Skeletal muscle cell (primary cell): Measurements from ENCODE around the gene CYP4F12.

Experiments
- DNase-seq: peaks from one replicate; pipeline ENCODE4 v3.0.0-alpha.2; 2010; ENCODE audit warnings: low read depth
- H3K4me3 ChIP-seq: 2 replicates; pipeline ENCODE4 v1.5.1; 2011; ENCODE audit warnings: low read depth, mild to moderate bottlenecking, control low read depth, low read length, moderate library complexity

The CYP4F12 gene

DNA sequence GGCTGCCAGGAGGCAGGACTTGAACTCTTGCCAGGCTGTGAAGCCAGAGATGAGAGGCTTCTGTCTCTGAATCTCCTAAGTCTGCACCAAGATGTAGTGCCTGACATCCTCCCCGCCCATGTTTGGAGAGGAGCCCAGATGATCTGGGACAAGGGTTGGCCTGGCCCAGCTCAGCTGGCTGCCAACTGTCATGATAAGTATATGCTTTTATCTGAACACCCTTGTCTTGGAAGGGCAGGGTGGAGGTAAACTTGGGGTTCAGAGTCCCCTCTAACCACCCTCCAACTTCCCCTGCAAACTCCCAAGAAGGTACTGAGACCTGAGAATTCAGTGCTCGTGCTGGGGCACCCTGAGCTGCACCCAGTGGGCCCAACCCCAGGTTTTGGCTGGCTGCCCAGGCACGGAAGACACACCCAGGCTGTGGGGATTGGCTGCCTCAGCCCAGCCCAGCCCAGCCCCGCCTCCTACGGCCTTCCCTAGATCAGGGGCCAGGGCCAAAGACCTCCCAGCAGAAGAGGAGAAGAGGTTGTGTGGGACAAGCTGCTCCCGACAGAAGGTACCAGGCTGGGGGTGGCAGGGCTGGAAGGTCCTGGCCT lies at the start of gene CYP4F12:
TSS of gene CYP4F12 (plus strand) at position 508 of the 596 bp plus-strand sequence. CDS start 443 bp downstream, outside the sequence.
- no peak within 1 kb of the TSS for H3K4me3 ChIP-seq
- DNase-seq = no peak

DNA sequence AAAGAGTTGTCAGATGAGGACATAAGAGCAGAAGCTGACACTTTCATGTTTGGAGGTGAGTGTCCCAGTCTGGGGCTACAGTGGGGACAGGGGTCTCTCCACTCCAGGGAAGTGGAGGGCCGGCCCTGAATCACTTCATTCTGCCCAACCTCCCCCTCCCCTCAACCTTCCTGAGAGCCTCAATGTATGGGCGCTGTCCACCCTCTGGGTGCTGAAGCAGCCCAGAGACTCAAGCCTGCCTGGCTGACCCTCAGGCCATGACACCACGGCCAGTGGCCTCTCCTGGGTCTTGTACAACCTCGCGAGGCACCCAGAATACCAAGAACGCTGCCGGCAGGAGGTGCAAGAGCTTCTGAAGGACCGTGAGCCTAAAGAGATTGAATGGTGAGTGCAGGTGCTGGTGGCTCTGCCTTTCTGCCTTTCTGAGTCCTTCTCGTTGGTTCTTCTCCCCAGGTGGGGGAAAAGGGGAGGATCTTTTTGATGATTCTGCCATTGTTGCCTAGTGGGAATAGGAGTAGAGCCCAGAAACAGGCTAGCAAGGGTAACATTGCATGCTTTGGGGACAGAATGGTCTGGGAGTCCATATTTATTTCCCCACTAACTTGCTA lies 49.1 kb upstream of the CYP4F12 start:
- H3K4me3 ChIP-seq = no peak overlapping the region
- DNase-seq = no peak

- no peak for DNase-seq
These were observed 44.5 kb upstream of the CYP4F12 start for GRCh38 chr19:15628236-15629002.

GRCh38 chr19:15629003-15629880 lies 43.6 kb upstream of the CYP4F12 start:
- no peak overlapping the region for H3K4me3 ChIP-seq

More at GRCh38 chr19:15628236-15629002, 44.5 kb upstream of the CYP4F12 start:
- no peak overlapping the region for H3K4me3 ChIP-seq

DNA sequence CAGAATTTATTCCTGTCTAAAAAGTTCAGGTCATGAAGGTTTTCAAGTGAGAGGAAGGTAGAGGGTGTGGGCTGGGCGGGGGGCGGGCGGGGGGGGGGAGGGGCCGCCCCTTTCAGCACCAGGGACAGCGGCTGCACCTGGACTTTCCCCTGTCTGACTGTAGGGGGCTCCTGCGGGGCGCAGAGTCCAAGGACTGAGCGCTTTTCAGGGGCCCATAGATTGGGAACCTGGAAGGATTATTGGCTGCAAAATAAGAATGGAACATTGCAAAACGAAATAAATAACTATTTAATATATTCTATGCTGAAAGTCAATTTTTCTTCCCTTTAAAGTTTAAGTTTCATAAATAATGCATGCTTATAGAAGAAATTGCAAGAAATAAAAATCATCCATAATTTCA lies 41.1 kb upstream of the CYP4F12 start:
- no peak overlapping the region for H3K4me3 ChIP-seq
- DNase-seq = no peak

More at GRCh38 chr19:15629003-15629880, 43.6 kb upstream of the CYP4F12 start:
- DNase-seq = no peak

DNA sequence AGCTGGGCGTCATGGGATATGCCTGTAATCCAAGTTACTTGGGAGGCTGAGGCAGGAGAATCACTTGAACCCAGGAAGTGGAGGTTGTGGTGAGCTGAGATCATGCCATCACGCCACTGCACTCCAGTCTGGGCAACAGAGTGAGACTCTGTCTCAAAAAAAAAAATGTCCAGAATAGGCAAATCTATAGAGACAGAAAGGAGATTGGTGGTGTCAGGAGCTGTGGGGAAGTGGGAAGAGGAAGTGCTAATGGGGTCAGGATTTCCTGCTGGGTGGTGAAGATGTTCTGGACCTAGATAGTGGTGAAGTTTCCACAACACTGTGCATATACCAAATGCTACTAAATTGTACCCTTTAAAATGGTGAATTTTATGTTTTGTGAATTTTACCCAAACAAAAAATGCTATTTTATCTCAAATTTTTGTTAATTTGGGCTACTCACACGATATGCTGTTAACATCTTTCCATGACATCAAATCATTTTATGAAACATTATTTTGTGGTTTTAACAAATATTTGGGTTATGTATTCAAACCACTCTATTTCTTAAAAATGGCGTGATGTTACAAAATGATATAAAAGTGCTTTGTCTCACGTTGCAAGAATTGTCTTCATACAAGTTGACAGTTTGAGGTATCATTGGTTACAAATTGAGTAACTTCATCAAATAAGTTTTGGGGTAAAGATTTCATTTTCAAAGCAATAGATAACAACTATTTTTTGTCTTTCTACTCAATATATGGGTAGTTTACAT lies 39.6 kb upstream of the CYP4F12 start:
- DNase-seq = no peak
- no peak overlapping the region for H3K4me3 ChIP-seq

DNA sequence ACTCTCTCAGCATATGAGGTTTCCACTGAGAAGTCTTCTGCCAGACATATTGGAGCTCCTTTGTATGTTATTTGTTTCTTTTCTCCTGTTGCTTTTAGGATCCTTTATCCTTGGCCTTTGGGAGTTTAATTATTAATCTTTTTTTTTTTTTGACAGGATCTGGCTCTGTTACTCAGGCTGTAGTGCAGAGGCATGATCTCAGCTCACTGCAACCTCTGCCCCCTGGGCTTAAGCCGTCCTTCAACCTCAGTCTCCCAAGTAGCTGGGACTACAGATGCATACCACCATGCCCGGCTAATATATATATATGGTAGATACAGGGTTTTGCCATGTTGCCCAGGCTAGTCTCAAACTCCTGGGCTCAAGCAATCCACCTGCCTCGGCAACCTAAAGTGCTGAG lies 38.8 kb upstream of the CYP4F12 start:
- DNase-seq = no peak
- H3K4me3 ChIP-seq = no peak overlapping the region

DNA sequence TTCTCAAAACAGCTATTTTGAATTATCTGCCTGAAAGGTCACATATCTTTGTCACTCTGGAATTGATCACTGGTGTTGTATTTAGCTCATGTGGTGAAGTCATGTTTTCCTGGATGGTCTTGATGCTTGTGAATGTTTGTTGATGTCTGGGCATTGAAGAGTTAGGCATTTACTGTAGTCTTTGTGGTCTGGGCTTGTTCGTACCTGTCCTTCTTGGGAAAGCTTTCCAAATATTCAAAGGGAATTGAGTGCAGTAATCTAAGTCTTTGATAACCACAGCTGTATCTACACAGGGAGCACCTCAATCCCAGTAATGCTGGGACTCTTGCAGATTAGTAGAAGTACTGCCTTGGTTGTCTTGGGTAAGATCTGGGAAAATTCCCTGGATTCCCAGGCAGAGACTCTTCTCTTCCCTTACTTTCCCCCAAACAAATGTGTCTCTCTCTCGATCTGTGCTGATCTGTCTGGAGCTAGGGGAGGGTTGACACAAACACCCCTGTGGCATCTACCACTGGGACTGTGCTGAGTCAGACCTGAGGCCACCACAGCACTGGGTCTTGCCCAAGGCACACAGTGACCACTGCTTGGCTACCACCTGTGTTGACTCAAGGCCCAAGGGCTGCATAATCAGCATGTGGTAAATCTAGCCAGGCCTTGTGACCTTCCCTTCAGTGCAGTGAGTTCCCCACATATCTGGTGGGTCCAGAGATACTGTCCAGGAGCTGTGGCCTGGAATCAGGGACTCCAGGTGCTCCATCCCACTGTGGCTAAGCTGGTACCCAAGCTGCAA lies 37.7 kb upstream of the CYP4F12 start:
- no peak for DNase-seq

DNA sequence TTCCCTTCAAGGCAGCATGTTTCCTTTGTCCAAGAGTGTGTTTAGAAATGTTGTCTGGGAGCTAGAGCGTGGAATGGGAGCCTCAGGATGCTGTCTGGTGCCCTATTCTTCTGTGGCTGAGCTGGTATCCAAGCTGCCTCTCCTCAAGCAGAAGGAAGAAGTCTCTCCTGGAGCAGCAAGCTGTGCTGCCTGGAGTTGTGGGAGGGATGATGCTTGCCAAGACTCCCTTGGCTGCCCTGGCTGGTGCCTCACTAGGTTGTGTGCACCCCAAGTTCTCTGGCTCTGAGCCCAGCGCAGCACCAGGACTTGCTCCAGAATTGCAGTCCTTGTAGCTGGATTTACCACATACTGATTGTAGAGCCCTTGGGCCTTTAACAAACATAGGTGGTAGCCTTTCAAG lies 36.9 kb upstream of the CYP4F12 start:
- DNase-seq = no peak
- H3K4me3 ChIP-seq = no peak overlapping the region

More for the DNA sequence above, 37.7 kb upstream of the CYP4F12 start:
- no peak overlapping the region for H3K4me3 ChIP-seq

DNA sequence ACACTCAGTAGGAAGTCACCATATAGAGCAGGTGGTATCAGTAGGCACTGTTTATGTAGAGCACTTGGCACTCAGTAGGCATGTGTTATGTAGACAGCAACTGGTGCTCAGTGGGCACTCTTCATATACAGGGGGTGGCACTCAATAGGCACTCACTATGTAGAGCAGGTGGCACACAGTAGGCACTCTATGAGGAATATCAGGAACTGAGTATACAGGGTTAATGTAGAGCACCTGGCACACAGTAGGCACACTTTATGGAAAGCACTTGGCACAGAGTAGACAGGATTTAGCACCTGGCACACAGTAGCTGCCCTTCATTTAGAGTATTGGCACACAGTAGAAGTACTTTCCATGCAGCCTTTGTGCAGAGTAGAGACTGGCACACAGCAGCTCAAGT lies 33.3 kb upstream of the CYP4F12 start:
- no peak for DNase-seq
- no peak overlapping the region for H3K4me3 ChIP-seq

GRCh38 chr19:15640294-15640903 lies 32.5 kb upstream of the CYP4F12 start, which contains the start of gene CYP4F3:
TSS of gene CYP4F3 (plus strand) at chr19:15640897. CDS start at chr19:15641416, 519 bp downstream.
- no peak for DNase-seq
- no peak within 1 kb of the TSS for H3K4me3 ChIP-seq

- no peak overlapping the region for H3K4me3 ChIP-seq
- DNase-seq = no peak
These were observed 31.8 kb upstream of the CYP4F12 start for GRCh38 chr19:15640904-15641597.

- DNase-seq = no peak
- H3K4me3 ChIP-seq = no peak overlapping the region
These were observed 30.9 kb upstream of the CYP4F12 start for GRCh38 chr19:15641901-15642491.

- H3K4me3 ChIP-seq = no peak overlapping the region
- no peak for DNase-seq
These were observed 30.1 kb upstream of the CYP4F12 start for GRCh38 chr19:15642807-15643206.

DNA sequence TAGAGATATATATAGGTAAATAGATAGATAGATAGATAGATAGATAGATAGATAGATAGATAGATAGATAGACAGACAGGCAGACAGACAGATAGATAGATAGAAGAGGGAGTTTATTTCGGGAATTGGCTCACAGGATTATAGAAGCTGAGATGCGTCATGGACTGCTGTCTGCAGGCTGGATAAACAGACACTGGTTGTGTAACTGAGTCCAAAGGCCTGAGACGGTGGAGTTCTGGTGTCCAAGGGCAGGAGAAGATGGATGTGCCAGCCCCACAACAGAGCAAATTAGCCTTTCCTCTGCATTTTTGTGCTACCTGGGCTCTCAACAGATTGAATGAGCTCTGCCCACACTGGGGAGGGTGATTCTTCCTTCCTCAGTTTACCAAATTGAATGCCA lies 29.5 kb upstream of the CYP4F12 start:
- no peak for DNase-seq
- H3K4me3 ChIP-seq = no peak overlapping the region

GRCh38 chr19:15644066-15644741 lies 28.7 kb upstream of the CYP4F12 start:
- no peak for DNase-seq
- no peak overlapping the region for H3K4me3 ChIP-seq
